Upper lobe of left lung (tissue), 4 donors: ENCODE data around the gene NRXN2.

Source experiments
- POLR2A ChIP-seq, 4 donors: fragments of 450-650 bp; IDR thresholded peaks; one replicate each; pipeline ENCODE4 v1.5.1; 2016 to 2017; ENCODE audit warnings: antibody characterized with exemption in 4 of 4, mild to moderate bottlenecking in 2 of 4
- TF ChIP-seq, protein P1 (sequence below), 6 experiments: fragments of 450-650 bp in 4 of 6; fragments of 200-600 bp in 2 of 6; sonication (generic) in 2 of 6; IDR thresholded peaks; one replicate each; pipeline ENCODE4 v1.5.1; 2016 to 2019; ENCODE audit warnings: antibody characterized with exemption in 6 of 6

DNA sequence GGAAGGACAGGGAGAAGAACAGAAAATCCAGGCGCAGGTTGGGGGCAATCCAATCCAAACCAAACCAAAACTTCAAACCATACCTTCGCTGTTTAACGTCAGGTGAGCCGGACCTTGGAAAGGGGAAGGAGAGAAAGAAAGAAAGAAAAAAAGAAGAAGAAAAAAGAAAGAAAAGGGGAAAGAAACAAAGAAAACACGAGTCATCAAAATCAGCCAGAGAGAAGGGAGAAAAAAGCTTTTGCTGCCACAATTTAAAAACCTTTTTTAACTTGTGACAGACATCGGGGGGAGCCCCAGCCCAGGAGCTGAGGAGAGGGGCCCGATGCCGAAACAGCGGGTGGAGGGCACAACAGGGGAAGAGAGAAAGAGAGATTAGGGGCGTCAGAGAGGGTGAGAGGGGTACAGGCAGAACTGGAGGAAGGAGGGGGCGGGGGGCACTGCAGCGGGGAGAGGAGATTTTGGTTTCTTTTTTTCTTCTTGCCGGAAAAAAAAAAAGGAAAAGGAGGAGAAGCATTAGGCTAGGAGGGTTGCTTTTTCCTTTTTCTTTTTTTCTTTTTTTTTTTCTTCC, 30.1 kb downstream of the NRXN2 start:
- TF ChIP-seq, protein P1, sequence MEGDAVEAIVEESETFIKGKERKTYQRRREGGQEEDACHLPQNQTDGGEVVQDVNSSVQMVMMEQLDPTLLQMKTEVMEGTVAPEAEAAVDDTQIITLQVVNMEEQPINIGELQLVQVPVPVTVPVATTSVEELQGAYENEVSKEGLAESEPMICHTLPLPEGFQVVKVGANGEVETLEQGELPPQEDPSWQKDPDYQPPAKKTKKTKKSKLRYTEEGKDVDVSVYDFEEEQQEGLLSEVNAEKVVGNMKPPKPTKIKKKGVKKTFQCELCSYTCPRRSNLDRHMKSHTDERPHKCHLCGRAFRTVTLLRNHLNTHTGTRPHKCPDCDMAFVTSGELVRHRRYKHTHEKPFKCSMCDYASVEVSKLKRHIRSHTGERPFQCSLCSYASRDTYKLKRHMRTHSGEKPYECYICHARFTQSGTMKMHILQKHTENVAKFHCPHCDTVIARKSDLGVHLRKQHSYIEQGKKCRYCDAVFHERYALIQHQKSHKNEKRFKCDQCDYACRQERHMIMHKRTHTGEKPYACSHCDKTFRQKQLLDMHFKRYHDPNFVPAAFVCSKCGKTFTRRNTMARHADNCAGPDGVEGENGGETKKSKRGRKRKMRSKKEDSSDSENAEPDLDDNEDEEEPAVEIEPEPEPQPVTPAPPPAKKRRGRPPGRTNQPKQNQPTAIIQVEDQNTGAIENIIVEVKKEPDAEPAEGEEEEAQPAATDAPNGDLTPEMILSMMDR (IDR thresholded peaks at IDR 0.05), result no peak
- TF ChIP-seq POLR2A (IDR thresholded peaks at IDR 0.05), result no peak
